Measurements from ENCODE around the gene TRPV6. TPM values are rescaled to one million over a fixed set of nuclear protein-coding genes. Genes with fewer than 3 reads are reported as not detected.

TRPV6 gene
- polyA plus RNA-seq, 1 donor (not counting 4 experiments of a cell fraction or from before 2014, with no cell fraction given) = 1.5 TPM

DNA sequence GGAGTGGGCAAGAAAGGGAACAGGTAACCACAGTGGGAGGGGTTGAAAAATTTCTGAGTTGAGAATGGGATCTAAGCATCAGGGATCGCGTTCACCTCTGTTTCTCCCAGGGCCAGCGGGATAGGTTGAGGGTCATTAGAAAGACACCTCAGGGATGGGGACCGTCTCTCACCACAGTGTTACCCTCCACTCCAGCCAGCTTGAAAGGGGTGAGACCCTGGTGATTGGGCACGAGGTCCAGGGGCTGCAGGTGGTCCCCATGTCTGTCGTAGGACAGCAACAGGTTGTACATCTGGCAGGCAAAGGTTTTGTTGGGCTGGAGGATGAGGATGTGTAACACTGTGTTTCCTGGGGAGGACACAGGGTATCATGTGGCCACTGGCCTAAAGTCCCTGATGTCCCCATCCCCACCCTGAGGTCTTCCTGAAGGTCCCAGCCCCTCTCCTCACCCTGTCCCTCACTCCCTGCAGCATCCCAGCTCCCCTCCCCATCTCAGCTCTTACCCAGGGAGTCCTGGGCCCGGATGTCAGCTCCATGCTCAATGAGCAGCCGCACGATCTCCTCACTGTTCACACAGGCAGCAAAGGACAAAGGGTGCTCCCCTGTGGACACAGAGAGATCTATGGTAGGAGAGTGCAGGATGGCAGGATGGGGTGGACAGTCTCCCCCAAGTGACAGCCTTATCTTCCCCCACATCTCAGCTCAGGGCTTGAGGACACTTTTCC, 9.1 kb downstream of the TRPV6 start:
- Histone ChIP-seq H3K9ac (ENCODE audit: control insufficient read depth, extremely low read depth, insufficient read depth, low read length) (no peak overlapping the region), H3K27ac (ENCODE audit: control insufficient read depth, insufficient read depth, low read length) (no peak overlapping the region), H3K27me3 (ENCODE audit: control insufficient read depth, extremely low read depth, insufficient read depth, low read length) (no peaks in the 10 kb centered on the region), H3K4me1 (ENCODE audit: control insufficient read depth, extremely low read depth, insufficient read depth, low read length) (no peaks in the 10 kb centered on the region), H3K9me1 (ENCODE audit: control insufficient read depth, extremely low read depth, insufficient read depth, low read length) (no peaks in the 10 kb centered on the region), H3K4me2 (ENCODE audit: control insufficient read depth, extremely low read depth, insufficient read depth, low read depth, low read length) (no peak overlapping the region), H4K20me1 (ENCODE audit: control insufficient read depth, extremely low read depth, insufficient read depth, low read length) (no peaks in the 10 kb centered on the region), H3K9me3 (ENCODE audit: control insufficient read depth, low read depth, low read length) (no peaks in the 10 kb centered on the region), H3K4me3 (ENCODE audit: control insufficient read depth in 2 of 3, extremely low read depth in 1 of 3, insufficient read depth in 2 of 3, low read depth in 1 of 3, low read length in 3 of 3) (no peak overlapping the region), H3K79me2 (ENCODE audit: control insufficient read depth, insufficient read depth, low read length) (no peaks in the 10 kb centered on the region), H3K36me3 (ENCODE audit: control insufficient read depth in 2 of 2, extremely low read depth in 1 of 2, insufficient read depth in 2 of 2, low read length in 2 of 2) (no peaks in the 10 kb centered on the region), H2AFZ (ENCODE audit: control insufficient read depth, low read length) (no peak overlapping the region)
- TF ChIP-seq EZH2 (IDR thresholded peaks at IDR 0.05; ENCODE audit: low read length) = no peak
- DNase-seq (ENCODE audit: low read depth, low spot score) (no peak), FAIRE-seq (no peak)
- dilution Hi-C loops (cut with MboI; ENCODE audit: extremely low pct_ligation_motif_present, low sequenced_read_pairs) = no loop called here

DNA sequence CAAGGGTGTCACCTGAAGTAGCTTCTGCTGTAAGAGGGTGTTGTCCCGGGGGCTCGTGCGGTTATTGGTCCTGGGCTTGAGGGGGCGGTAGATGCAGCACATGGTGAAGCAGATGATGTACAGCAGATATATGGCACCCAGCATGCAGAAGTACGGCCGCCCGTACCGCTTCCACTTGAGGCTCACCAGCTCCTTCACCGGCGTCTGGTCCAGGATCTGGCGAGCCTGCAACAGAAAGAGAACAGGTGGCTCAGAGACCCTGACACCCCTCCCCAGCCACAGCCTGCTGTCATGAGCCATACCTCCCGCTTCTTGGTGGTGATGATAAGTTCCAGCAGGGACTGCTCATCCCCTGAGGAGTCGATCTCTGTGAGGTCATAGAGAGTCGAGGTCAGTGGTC, 10.1 kb downstream of the TRPV6 start:
- TF ChIP-seq EZH2 (IDR thresholded peaks at IDR 0.05; ENCODE audit: low read length) = no peak
- TF ChIP-seq CTCF (optimal IDR thresholded peaks at IDR 0.05 in 1 of 3, IDR thresholded peaks at IDR 0.05 in 1 of 3, conservative IDR thresholded peaks at IDR 0.05 in 1 of 3; ENCODE audit: extremely low read depth in 1 of 3, insufficient read depth in 2 of 3, low read length in 3 of 3) = no peak
- dilution Hi-C loops (cut with MboI; ENCODE audit: extremely low pct_ligation_motif_present, low sequenced_read_pairs) = no loop called here
- Histone ChIP-seq H2AFZ (ENCODE audit: control insufficient read depth, low read length) (no peak overlapping the region), H3K27me3 (ENCODE audit: control insufficient read depth, extremely low read depth, insufficient read depth, low read length) (no peaks in the 10 kb centered on the region), H3K79me2 (ENCODE audit: control insufficient read depth, insufficient read depth, low read length) (no peaks in the 10 kb centered on the region), H3K4me2 (ENCODE audit: control insufficient read depth, extremely low read depth, insufficient read depth, low read depth, low read length) (no peak overlapping the region), H3K27ac (ENCODE audit: control insufficient read depth, insufficient read depth, low read length) (no peak overlapping the region), H3K9me1 (ENCODE audit: control insufficient read depth, extremely low read depth, insufficient read depth, low read length) (no peaks in the 10 kb centered on the region), H3K4me1 (ENCODE audit: control insufficient read depth, extremely low read depth, insufficient read depth, low read length) (no peaks in the 10 kb centered on the region), H3K36me3 (ENCODE audit: control insufficient read depth in 2 of 2, extremely low read depth in 1 of 2, insufficient read depth in 2 of 2, low read length in 2 of 2) (no peaks in the 10 kb centered on the region), H3K9me3 (ENCODE audit: control insufficient read depth, low read depth, low read length) (no peaks in the 10 kb centered on the region), H4K20me1 (ENCODE audit: control insufficient read depth, extremely low read depth, insufficient read depth, low read length) (no peaks in the 10 kb centered on the region), H3K4me3 (ENCODE audit: control insufficient read depth in 2 of 3, extremely low read depth in 1 of 3, insufficient read depth in 2 of 3, low read depth in 1 of 3, low read length in 3 of 3) (no peak overlapping the region), H3K9ac (ENCODE audit: control insufficient read depth, extremely low read depth, insufficient read depth, low read length) (no peak overlapping the region)
- DNase-seq (ENCODE audit: low read depth, low spot score) (no peak), FAIRE-seq (no peak)

DNA sequence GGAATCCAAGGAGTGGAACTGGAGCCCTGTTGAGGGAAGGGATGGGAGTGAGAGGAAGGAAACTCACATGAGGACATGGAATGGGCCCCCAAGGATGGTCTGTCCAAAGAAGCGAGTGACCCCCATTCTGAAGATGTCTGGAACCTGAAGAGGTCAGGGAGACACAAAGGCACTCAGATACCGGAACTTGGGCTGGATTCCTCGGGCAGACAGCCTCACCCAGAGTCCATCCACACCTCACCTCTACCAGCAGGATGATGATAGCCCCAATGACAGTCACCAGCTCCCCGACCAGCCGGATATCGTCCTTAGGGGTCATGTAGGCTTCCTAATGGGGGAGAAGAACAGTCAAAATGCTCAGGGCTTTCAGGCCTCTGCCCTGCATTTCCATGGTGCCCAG, 10.7 kb downstream of the TRPV6 start:
- dilution Hi-C loops (cut with MboI; ENCODE audit: extremely low pct_ligation_motif_present, low sequenced_read_pairs) = no loop called here
- Histone ChIP-seq H3K9me3 (ENCODE audit: control insufficient read depth, low read depth, low read length) (no peaks in the 10 kb centered on the region), H3K9me1 (ENCODE audit: control insufficient read depth, extremely low read depth, insufficient read depth, low read length) (no peaks in the 10 kb centered on the region), H3K4me3 (ENCODE audit: control insufficient read depth in 2 of 3, extremely low read depth in 1 of 3, insufficient read depth in 2 of 3, low read depth in 1 of 3, low read length in 3 of 3) (no peak overlapping the region), H3K9ac (ENCODE audit: control insufficient read depth, extremely low read depth, insufficient read depth, low read length) (no peak overlapping the region), H3K27me3 (ENCODE audit: control insufficient read depth, extremely low read depth, insufficient read depth, low read length) (no peaks in the 10 kb centered on the region), H3K79me2 (ENCODE audit: control insufficient read depth, insufficient read depth, low read length) (no peaks in the 10 kb centered on the region), H3K36me3 (ENCODE audit: control insufficient read depth in 2 of 2, extremely low read depth in 1 of 2, insufficient read depth in 2 of 2, low read length in 2 of 2) (no peaks in the 10 kb centered on the region), H3K4me2 (ENCODE audit: control insufficient read depth, extremely low read depth, insufficient read depth, low read depth, low read length) (no peak overlapping the region), H3K27ac (ENCODE audit: control insufficient read depth, insufficient read depth, low read length) (no peak overlapping the region), H3K4me1 (ENCODE audit: control insufficient read depth, extremely low read depth, insufficient read depth, low read length) (no peaks in the 10 kb centered on the region), H4K20me1 (ENCODE audit: control insufficient read depth, extremely low read depth, insufficient read depth, low read length) (no peaks in the 10 kb centered on the region), H2AFZ (ENCODE audit: control insufficient read depth, low read length) (no peak overlapping the region)
- FAIRE-seq = no peak
- no peak for DNase-seq (ENCODE audit: low read depth, low spot score)
- no peak for TF ChIP-seq CTCF (optimal IDR thresholded peaks at IDR 0.05 in 1 of 3, IDR thresholded peaks at IDR 0.05 in 1 of 3, conservative IDR thresholded peaks at IDR 0.05 in 1 of 3; ENCODE audit: extremely low read depth in 1 of 3, insufficient read depth in 2 of 3, low read length in 3 of 3)
- no peak for TF ChIP-seq EZH2 (IDR thresholded peaks at IDR 0.05; ENCODE audit: low read length)
